ENCODE results near the gene LARGE1. TPM values are rescaled to one million over a fixed set of nuclear protein-coding genes. Genes with fewer than 3 reads are reported as not detected.
"Not testable (repeated sequence)": the region's sequence is repeated elsewhere in the genome, so short reads cannot be mapped to it uniquely, and the experiment has no call there.

Gene LARGE1
- total RNA-seq, 1 donor: 22.8 TPM

DNA sequence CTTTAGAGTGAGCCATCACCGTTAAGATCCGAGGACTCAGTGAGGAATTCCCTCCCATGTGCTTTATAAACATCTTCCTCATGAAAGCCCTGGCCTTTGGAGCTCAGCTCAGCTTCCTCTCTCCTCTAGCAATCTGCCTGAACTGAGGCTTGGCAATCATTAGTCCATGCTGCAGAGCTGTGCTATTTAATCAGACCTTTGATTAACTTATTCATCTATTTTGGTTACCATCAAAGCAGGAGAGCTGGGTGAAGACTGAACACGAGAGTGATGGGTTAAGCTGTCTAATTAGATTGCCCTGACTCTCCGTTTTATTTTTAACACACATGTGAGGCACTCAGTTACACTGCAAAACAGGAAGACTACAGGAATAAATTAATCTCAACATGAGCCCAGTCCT is 351.3 kb downstream of the LARGE1 start:
- no peak overlapping the region for H3K4me2 ChIP-seq (ENCODE audit: insufficient read depth, low read length)
- H4K20me1 ChIP-seq (ENCODE audit: insufficient read depth, low read length): no peaks in the 10 kb centered on the region
- H3K27me3 ChIP-seq (ENCODE audit: insufficient read depth, low read length): no peaks in the 10 kb centered on the region
- no peak overlapping the region for H3K4me3 ChIP-seq (ENCODE audit: insufficient read depth, low read length)
- H3K36me3 ChIP-seq (ENCODE audit: insufficient read depth, low read length): no peaks in the 10 kb centered on the region
- no peak for TF ChIP-seq CTCF (IDR thresholded peaks at IDR 0.05; ENCODE audit: extremely low read depth, low read depth, low read length)
- no peak overlapping the region for H3K27ac ChIP-seq (ENCODE audit: low read depth, low read length)
- no peak for DNase-seq (ENCODE audit: insufficient read length, low spot score, missing footprints)
- H2AFZ ChIP-seq (ENCODE audit: low read length): no peak overlapping the region
- H3K9me3 ChIP-seq (ENCODE audit: low read depth, low read length): no peaks in the 10 kb centered on the region
- H3K4me1 ChIP-seq (ENCODE audit: insufficient read depth, low read length): no peaks in the 10 kb centered on the region
- H3K79me2 ChIP-seq (ENCODE audit: insufficient read depth, low read length): no peaks in the 10 kb centered on the region

DNA sequence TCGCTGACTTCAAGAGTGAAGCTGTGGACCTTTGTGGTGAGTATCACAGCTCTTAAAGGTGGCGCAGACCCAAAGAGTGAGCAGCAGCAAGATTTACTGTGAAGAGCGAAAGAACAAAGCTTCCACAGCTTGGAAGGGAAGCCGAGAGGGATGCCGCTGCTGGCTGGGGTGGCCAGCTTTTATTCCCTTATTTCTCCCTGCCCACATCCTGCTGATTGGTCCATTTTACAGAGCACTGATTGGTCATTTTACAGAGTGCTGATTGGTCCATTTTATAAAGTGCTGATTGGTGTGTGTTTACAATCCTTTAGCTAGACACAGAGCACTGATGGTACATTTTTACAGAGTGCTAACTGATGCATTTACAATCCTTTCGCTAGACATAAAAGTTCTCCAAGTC is 353.8 kb downstream of the LARGE1 start:
- not testable (repeated sequence) for H3K4me3 ChIP-seq (ENCODE audit: insufficient read depth, low read length); DNase-seq (ENCODE audit: insufficient read length, low spot score, missing footprints); H3K4me2 ChIP-seq (ENCODE audit: insufficient read depth, low read length); H4K20me1 ChIP-seq (ENCODE audit: insufficient read depth, low read length); H3K4me1 ChIP-seq (ENCODE audit: insufficient read depth, low read length); H3K27ac ChIP-seq (ENCODE audit: low read depth, low read length); H3K9me3 ChIP-seq (ENCODE audit: low read depth, low read length); H3K36me3 ChIP-seq (ENCODE audit: insufficient read depth, low read length); H2AFZ ChIP-seq (ENCODE audit: low read length); H3K27me3 ChIP-seq (ENCODE audit: insufficient read depth, low read length); H3K79me2 ChIP-seq (ENCODE audit: insufficient read depth, low read length)

DNA sequence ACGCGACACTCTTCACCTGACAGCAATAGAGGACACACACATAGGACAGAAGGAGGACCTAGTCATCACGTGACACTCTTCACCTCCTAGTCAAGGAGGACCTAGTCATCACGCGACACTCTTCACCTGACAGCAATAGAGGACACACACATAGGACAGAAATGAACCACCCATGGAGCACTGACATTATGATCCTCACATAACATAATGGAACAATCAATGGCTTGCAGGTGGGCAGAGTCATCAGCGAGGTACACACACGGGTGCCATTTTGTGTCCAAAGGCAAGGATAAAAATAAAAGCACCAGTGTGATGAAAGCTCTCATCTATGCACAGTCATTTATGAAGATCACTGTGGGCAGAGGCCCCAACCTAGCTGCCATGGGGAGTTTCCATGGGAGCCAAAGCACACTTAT is 354.7 kb downstream of the LARGE1 start:
- Histone ChIP-seq H3K36me3 (ENCODE audit: insufficient read depth, low read length) (no peaks in the 10 kb centered on the region), H3K9me3 (ENCODE audit: low read depth, low read length) (no peaks in the 10 kb centered on the region), H3K27ac (ENCODE audit: low read depth, low read length) (no peak overlapping the region), H3K4me1 (ENCODE audit: insufficient read depth, low read length) (no peaks in the 10 kb centered on the region), H3K79me2 (ENCODE audit: insufficient read depth, low read length) (no peaks in the 10 kb centered on the region), H3K4me3 (ENCODE audit: insufficient read depth, low read length) (no peak overlapping the region), H2AFZ (ENCODE audit: low read length) (no peak overlapping the region), H4K20me1 (ENCODE audit: insufficient read depth, low read length) (no peaks in the 10 kb centered on the region), H3K4me2 (ENCODE audit: insufficient read depth, low read length) (no peak overlapping the region), H3K27me3 (ENCODE audit: insufficient read depth, low read length) (no peaks in the 10 kb centered on the region)
- TF ChIP-seq CTCF (IDR thresholded peaks at IDR 0.05; ENCODE audit: extremely low read depth, low read depth, low read length): no peak
- DNase-seq (ENCODE audit: insufficient read length, low spot score, missing footprints): no peak

- H2AFZ ChIP-seq (ENCODE audit: low read length): no peak overlapping the region
- no peak overlapping the region for H3K4me3 ChIP-seq (ENCODE audit: insufficient read depth, low read length)
- no peaks in the 10 kb centered on the region for H3K79me2 ChIP-seq (ENCODE audit: insufficient read depth, low read length)
- TF ChIP-seq CTCF (IDR thresholded peaks at IDR 0.05; ENCODE audit: extremely low read depth, low read depth, low read length): no peak
- H3K9me3 ChIP-seq (ENCODE audit: low read depth, low read length): no peaks in the 10 kb centered on the region
- no peaks in the 10 kb centered on the region for H3K4me1 ChIP-seq (ENCODE audit: insufficient read depth, low read length)
- no peaks in the 10 kb centered on the region for H4K20me1 ChIP-seq (ENCODE audit: insufficient read depth, low read length)
- H3K36me3 ChIP-seq (ENCODE audit: insufficient read depth, low read length): no peaks in the 10 kb centered on the region
- no peak overlapping the region for H3K27ac ChIP-seq (ENCODE audit: low read depth, low read length)
- no peaks in the 10 kb centered on the region for H3K27me3 ChIP-seq (ENCODE audit: insufficient read depth, low read length)
- no peak overlapping the region for H3K4me2 ChIP-seq (ENCODE audit: insufficient read depth, low read length)
- DNase-seq (ENCODE audit: insufficient read length, low spot score, missing footprints): no peak
Observed at GRCh38 chr22:33564683-33565082, 355.6 kb downstream of the LARGE1 start.

Measured in osteoblast (primary cell).